GM12875 (cell line): Measurements from ENCODE around the gene PFKL.

Experiments
- H3K4me3 ChIP-seq: one replicate; pipeline ENCODE4 v1.5.1; 2011; ENCODE audit warnings: low read depth, low read length, control low read depth
- CTCF ChIP-seq: IDR thresholded peaks from 2 replicates; pipeline ENCODE4 v1.5.1; 2011; ENCODE audit warnings: low read depth, mild to moderate bottlenecking, control low read depth, inconsistent platforms, low read length, moderate library complexity, borderline replicate concordance; ENCODE audit not compliant: insufficient read depth

The PFKL gene

GRCh38 chr21:44291936-44292811, 7.7 kb upstream of the PFKL start:
- no peak for TF ChIP-seq CTCF
- H3K4me3 ChIP-seq = no peak overlapping the region

- no peak overlapping the region for H3K4me3 ChIP-seq
- no peak for TF ChIP-seq CTCF
Observed at GRCh38 chr21:44292812-44293195, 7.0 kb upstream of the PFKL start.

DNA sequence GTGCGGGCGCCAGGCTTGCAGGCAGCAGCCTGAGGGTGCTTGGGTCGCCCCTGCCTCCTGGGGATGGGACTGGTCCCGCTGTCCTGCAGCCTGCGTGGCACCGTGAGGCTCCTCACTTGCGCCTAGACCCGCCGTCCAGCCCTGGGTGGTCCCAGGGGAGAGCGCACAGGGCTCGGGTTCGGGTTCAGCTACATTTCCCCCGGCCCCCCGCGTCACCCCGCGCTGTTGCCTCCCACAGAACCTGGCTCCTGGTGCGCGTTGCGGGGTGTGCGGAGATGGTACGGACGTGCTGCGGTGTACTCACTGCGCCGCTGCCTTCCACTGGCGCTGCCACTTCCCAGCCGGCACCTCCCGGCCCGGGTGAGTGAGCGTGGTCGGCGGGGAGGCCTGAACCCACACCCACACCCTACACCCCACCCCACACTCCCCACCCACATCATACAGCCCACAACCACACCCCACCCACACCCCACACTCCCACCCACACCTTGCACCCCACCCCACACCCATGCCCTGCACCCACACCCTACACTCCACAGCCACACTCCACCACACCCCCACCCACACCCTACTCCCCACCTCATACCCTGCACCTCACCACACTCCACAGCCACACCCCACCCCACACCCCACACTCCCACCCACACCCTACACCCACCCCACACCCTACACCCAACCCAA, 6.2 kb upstream of the PFKL start:
- no peak overlapping the region for H3K4me3 ChIP-seq
- TF ChIP-seq CTCF = no peak

- no peak for TF ChIP-seq CTCF
Observed at GRCh38 chr21:44294391-44295162, 5.3 kb upstream of the PFKL start.

GRCh38 chr21:44295163-44295573, 4.7 kb upstream of the PFKL start:
- H3K4me3 ChIP-seq = no peak overlapping the region
- TF ChIP-seq CTCF = no peak

More at GRCh38 chr21:44294391-44295162, 5.3 kb upstream of the PFKL start:
- no peak overlapping the region for H3K4me3 ChIP-seq

DNA sequence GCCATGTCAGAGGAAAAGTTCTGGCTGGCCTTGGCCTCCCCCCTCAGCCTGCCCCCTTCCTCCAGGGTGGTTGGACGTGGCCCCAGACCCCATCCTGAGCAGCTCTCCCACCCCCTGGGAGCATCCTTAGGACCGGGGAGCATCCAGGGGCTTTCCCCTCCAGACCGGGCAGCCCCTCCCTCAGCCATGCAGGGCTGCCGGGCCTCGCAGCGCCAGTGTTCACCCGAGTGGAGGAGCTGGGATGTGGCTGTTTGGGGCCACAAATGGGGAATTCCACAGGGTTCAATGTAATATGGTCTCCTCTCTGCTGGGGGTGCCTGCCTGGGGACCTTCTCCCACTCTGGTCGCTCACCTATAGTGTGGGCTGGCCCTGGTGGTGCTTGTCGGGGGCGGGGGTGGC, 4.2 kb upstream of the PFKL start:
- TF ChIP-seq CTCF = peak; percentile 7; the same call in 1 of the 2 replicates
- H3K4me3 ChIP-seq = no peak overlapping the region
